Kidney epithelial cell (primary cell): ENCODE measurements around the gene SV2C. TPM values are rescaled to one million over a fixed set of nuclear protein-coding genes. Genes with fewer than 3 reads are reported as not detected.

ENCODE experiments used
- DNase-seq: peaks from one replicate; pipeline ENCODE4 v3.0.0-alpha.2; 2010; ENCODE audit warnings: low read depth
- H3K27me3 ChIP-seq: 2 replicates; pipeline ENCODE4 v1.6.0; 2011; ENCODE audit warnings: low read length; ENCODE audit not compliant: control insufficient read depth, insufficient read depth
- H3K36me3 ChIP-seq: 2 replicates; pipeline ENCODE4 v1.5.1; 2011; ENCODE audit warnings: low read length; ENCODE audit not compliant: control insufficient read depth, insufficient read depth
- H3K4me3 ChIP-seq: 2 replicates; pipeline ENCODE4 v1.5.1; 2011; ENCODE audit warnings: low read depth, mild to moderate bottlenecking, control low read depth, low read length
- CTCF ChIP-seq: IDR thresholded peaks from 2 replicates; pipeline ENCODE4 v1.5.1; 2011; ENCODE audit warnings: mild to moderate bottlenecking, moderate library complexity, low read length, control low read depth, inconsistent platforms; ENCODE audit not compliant: insufficient read depth, poor library complexity, severe bottlenecking
- total RNA-seq: library from RNA; depleted of rRNA; stranded (reverse); fragments of >200 nt; gene quantifications from 2 replicates; pipeline ENCODE4 v1.2.3, GENCODE V29; 2015

Gene SV2C
- total RNA-seq, 1 donor from 2014 or later = 0.04 TPM

GRCh38 chr5:76224898-76225297 is 141.7 kb downstream of the SV2C start:
- Histone ChIP-seq H3K27me3 (no peaks in the 10 kb centered on the region), H3K4me3 (no peak overlapping the region), H3K36me3 (no peaks in the 10 kb centered on the region)
- DNase-seq = no peak
- no peak for TF ChIP-seq CTCF

GRCh38 chr5:76225336-76225735 is 142.2 kb downstream of the SV2C start:
- H3K27me3 ChIP-seq = no peaks in the 10 kb centered on the region
- no peak for TF ChIP-seq CTCF
- no peak for DNase-seq

GRCh38 chr5:76229900-76230299 is 146.7 kb downstream of the SV2C start:
- Histone ChIP-seq H3K36me3 (no peaks in the 10 kb centered on the region), H3K27me3 (no peaks in the 10 kb centered on the region), H3K4me3 (no peak overlapping the region)
- DNase-seq = no peak
- TF ChIP-seq CTCF = no peak

More at GRCh38 chr5:76225336-76225735, 142.2 kb downstream of the SV2C start:
- Histone ChIP-seq H3K36me3 (no peaks in the 10 kb centered on the region), H3K4me3 (no peak overlapping the region)

- peak; percentile 28 for DNase-seq
Measured at GRCh38 chr5:76230711-76231285, 147.6 kb downstream of the SV2C start.

GRCh38 chr5:76234665-76235064 is 151.5 kb downstream of the SV2C start:
- no peak for TF ChIP-seq CTCF
- Histone ChIP-seq H3K4me3 (no peak overlapping the region), H3K36me3 (no peaks in the 10 kb centered on the region), H3K27me3 (no peaks in the 10 kb centered on the region)
- DNase-seq = no peak

More at GRCh38 chr5:76230711-76231285, 147.6 kb downstream of the SV2C start:
- Histone ChIP-seq H3K27me3 (no peaks in the 10 kb centered on the region), H3K36me3 (no peaks in the 10 kb centered on the region), H3K4me3 (no peak overlapping the region)
- no peak for TF ChIP-seq CTCF

GRCh38 chr5:76236684-76237083 is 153.5 kb downstream of the SV2C start:
- no peak for TF ChIP-seq CTCF
- Histone ChIP-seq H3K36me3 (no peaks in the 10 kb centered on the region), H3K4me3 (no peak overlapping the region), H3K27me3 (no peaks in the 10 kb centered on the region)
- no peak for DNase-seq
